ENCODE measurements around the gene GPC5.

DNA sequence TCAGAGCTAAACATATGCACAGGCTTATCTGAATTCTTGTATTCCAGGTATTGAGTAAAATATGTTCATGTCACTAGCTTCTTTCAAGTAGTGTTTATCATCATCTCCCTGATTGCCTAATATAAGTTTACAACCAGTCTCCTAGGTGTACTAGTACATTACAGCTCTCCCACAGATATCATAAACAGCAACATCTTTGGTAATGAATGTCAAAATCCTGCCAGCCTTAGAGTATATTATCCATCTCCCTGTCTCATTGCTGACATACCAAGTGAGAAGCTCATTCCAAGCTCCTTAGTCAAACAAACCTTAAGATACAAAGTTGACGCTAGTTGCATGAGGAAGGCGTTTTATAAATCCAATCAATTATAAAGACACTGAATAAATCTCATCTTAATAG lies 1139.0 kb downstream of the GPC5 start:
- no peak for TF ChIP-seq CTCF (IDR thresholded peaks at IDR 0.05)
- no peak for TF ChIP-seq POLR2A (IDR thresholded peaks at IDR 0.05)
